Endothelial cell of umbilical vein (primary cell): Measurements from ENCODE around the gene ALKBH5. TPM values are rescaled to one million over a fixed set of nuclear protein-coding genes. Genes with fewer than 3 reads are reported as not detected.

Source experiments
- BruUV-seq: library from RNA; stranded (reverse); fragments of 400-500 nt; replicated peaks from 2 replicates; lab custom pipeline; 2021; lab: Mats Ljungman, UMichigan
- CTCF ChIA-PET: fragments of 300-600, 350-600 bp; sonication (Branson Sonifier 250); formaldehyde crosslinking; loops from one replicate; lab custom pipeline; 2021; ENCODE audit warnings: antibody characterized with exemption, inconsistent platforms; lab: Charles Lee
- POLR2A ChIA-PET: fragments of 300-600, 350-600 bp; sonication (Branson Sonifier 250); formaldehyde crosslinking; loops from one replicate; lab custom pipeline; 2021; ENCODE audit warnings: antibody characterized with exemption, inconsistent platforms; lab: Charles Lee
- DNase-seq: peaks from one replicate; pipeline ENCODE4 v3.0.0-alpha.2; 2011; ENCODE audit warnings: low read depth, low spot score
- FAIRE-seq: peaks from 2 replicates; lab custom pipeline; 2011; peaks lifted over from hg19 to GRCh38; lab: Jason Lieb, UNC
- H2AFZ ChIP-seq: 2 replicates; pipeline ENCODE4 v1.6.0; 2012; ENCODE audit warnings: low read depth, low read length, control low read depth, inconsistent platforms
- H3K27ac ChIP-seq: 2 replicates; pipeline ENCODE4 v1.5.1; 2011; ENCODE audit warnings: low read depth, mild to moderate bottlenecking, control low read depth, low read length, moderate library complexity; ENCODE audit not compliant: insufficient read depth
- H3K27me3 ChIP-seq, 2 experiments: 2 replicates each; pipeline versions ENCODE4 v1.6.0 to v1.6.1; 2011; ENCODE audit warnings: low read length in 2 of 2, mixed read lengths in 1 of 2; ENCODE audit not compliant: control insufficient read depth in 2 of 2, insufficient read depth in 2 of 2
- H3K36me3 ChIP-seq, 2 experiments: 2 replicates in 1 of 2; 3 replicates in 1 of 2; pipeline ENCODE4 v1.5.1; 2011; ENCODE audit warnings: low read length in 2 of 2, mild to moderate bottlenecking in 1 of 2, moderate library complexity in 1 of 2; ENCODE audit not compliant: control insufficient read depth in 2 of 2, insufficient read depth in 2 of 2; ENCODE audit errors: extremely low read depth in 1 of 2
- H3K4me1 ChIP-seq: 3 replicates; pipeline ENCODE4 v1.5.1; 2011; ENCODE audit warnings: mild to moderate bottlenecking, low read length; ENCODE audit not compliant: control insufficient read depth, insufficient read depth; ENCODE audit errors: extremely low read depth
- H3K4me2 ChIP-seq: 2 replicates; pipeline ENCODE4 v1.6.1; 2011; ENCODE audit warnings: low read length, control low read depth, mixed read lengths; ENCODE audit not compliant: insufficient read depth
- H3K4me3 ChIP-seq, 3 experiments: fragments of 200-600 bp in 1 of 3; sonication (generic), shearing (Covaris generic) in 1 of 3; replicated peaks in 1 of 3; 2 replicates each; pipeline ENCODE4 v1.5.1; 2011 to 2016; ENCODE audit warnings: control low read depth in 3 of 3, low read length in 3 of 3, mild to moderate bottlenecking in 2 of 3, inconsistent platforms in 1 of 3, low read depth in 1 of 3, moderate library complexity in 1 of 3; ENCODE audit not compliant: insufficient read depth in 1 of 3
- H3K79me2 ChIP-seq: 2 replicates; pipeline ENCODE4 v1.6.0; 2012; ENCODE audit warnings: low read length, inconsistent platforms; ENCODE audit not compliant: control insufficient read depth, insufficient read depth
- H3K9ac ChIP-seq: replicated peaks from 2 replicates; pipeline ENCODE3; 2011; ENCODE audit warnings: low read length, control low read depth; ENCODE audit not compliant: insufficient read depth; ENCODE audit errors: extremely low read depth
- H3K9me1 ChIP-seq: replicated peaks from 3 replicates; pipeline ENCODE4 v1.6.0; 2011; ENCODE audit warnings: mild to moderate bottlenecking, low read length; ENCODE audit not compliant: control insufficient read depth, insufficient read depth; ENCODE audit errors: extremely low read depth
- H3K9me3 ChIP-seq: replicated peaks from 2 replicates; pipeline ENCODE4 v1.5.1; 2012; ENCODE audit warnings: low read length, inconsistent platforms; ENCODE audit not compliant: control insufficient read depth, insufficient read depth
- H4K20me1 ChIP-seq: replicated peaks from 2 replicates; pipeline ENCODE3; 2011; ENCODE audit warnings: mild to moderate bottlenecking, low read length; ENCODE audit not compliant: control insufficient read depth, insufficient read depth; ENCODE audit errors: extremely low read depth
- CTCF ChIP-seq, 2 donors: IDR thresholded peaks; 1 replicate in 1 of 2; 2 replicates in 1 of 2; pipeline ENCODE4 v1.5.1; 2011; ENCODE audit warnings: low read length in 2 of 2, mild to moderate bottlenecking in 2 of 2, moderate library complexity in 2 of 2, control low read depth in 1 of 2, inconsistent platforms in 1 of 2, low read depth in 1 of 2; ENCODE audit not compliant: insufficient read depth in 1 of 2; ENCODE audit errors: extremely low read depth in 1 of 2
- EZH2 ChIP-seq: IDR thresholded peaks from 2 replicates; pipeline ENCODE4 v1.6.1; 2012; ENCODE audit warnings: borderline replicate concordance, low read depth, mild to moderate bottlenecking, moderate library complexity, low read length, inconsistent platforms; ENCODE audit not compliant: severe bottlenecking
- FOS ChIP-seq: IDR thresholded peaks from 2 replicates; pipeline ENCODE4 v1.6.1; 2011; ENCODE audit warnings: mild to moderate bottlenecking, low read length, moderate library complexity, borderline replicate concordance; ENCODE audit not compliant: insufficient read depth
- GATA2 ChIP-seq: IDR thresholded peaks from 2 replicates; pipeline ENCODE4 v1.7.0; 2011; ENCODE audit warnings: low read depth, mild to moderate bottlenecking, moderate library complexity, mixed read lengths, low read length; ENCODE audit not compliant: insufficient read length, insufficient read depth
- JUN ChIP-seq: IDR thresholded peaks from 2 replicates; pipeline ENCODE4 v1.6.1; 2011; ENCODE audit warnings: borderline replicate concordance, low read depth; ENCODE audit not compliant: insufficient read length, insufficient read depth
- MYC ChIP-seq: IDR thresholded peaks from one replicate; pipeline ENCODE4 v1.6.1; 2011; ENCODE audit warnings: mild to moderate bottlenecking, low read depth, low read length
- POLR2A ChIP-seq: IDR thresholded peaks from 2 replicates; pipeline ENCODE4 v1.6.1; 2012; ENCODE audit warnings: low read depth, mild to moderate bottlenecking, control low read depth, low read length
- POLR2AphosphoS5 ChIP-seq: IDR thresholded peaks from 2 replicates; pipeline ENCODE4 v1.6.1; 2012; ENCODE audit warnings: low read depth, mild to moderate bottlenecking, control low read depth, low read length, moderate library complexity; ENCODE audit not compliant: insufficient read depth
- dilution Hi-C: fragments of 300-500 bp; cut with MboI; formaldehyde crosslinking; loops from one replicate; pipeline ENCODE4 v1.15.0; 2019; ENCODE audit warnings: low sequenced_read_pairs; ENCODE audit not compliant: extremely low pct_ligation_motif_present
- intact Hi-C: fragments of 100-400 bp; cut with micrococcal nuclease; formaldehyde crosslinking; loops from one replicate; pipeline ENCODE4 v1.10.0; 2022
- polyA plus RNA-seq, 4 experiments: library from polyadenylated mRNA; depleted of rRNA in 3 of 4; stranded (reverse) in 3 of 4; unstranded in 1 of 4; fragments of >200 nt; gene quantifications; 2 replicates each; pipeline versions ENCODE4 v1.2.1 to v1.2.3, GENCODE V29; 2011 to 2012; ENCODE audit warnings: missing spikeins in 1 of 4
- total RNA-seq: library from RNA; stranded (reverse); gene quantifications from 2 replicates; pipeline ENCODE4 v1.2.3, GENCODE V29; 2021
- TF ChIP-seq, protein P1 (sequence below): IDR thresholded peaks from 2 replicates; pipeline ENCODE4 v1.6.1; 2011; ENCODE audit not compliant: insufficient read depth, insufficient read length

Gene ALKBH5
- total and polyA plus RNA-seq, 2 donors (not counting 3 experiments of a cell fraction or from before 2014, with no cell fraction given), result 55.3 to 71.0 TPM

GRCh38 chr17:18167421-18167820 is 16.2 kb upstream of the ALKBH5 start:
- Histone ChIP-seq H3K9me3 (no peaks in the 10 kb centered on the region), H3K79me2 (no peaks in the 10 kb centered on the region), H3K9ac (no peak overlapping the region), H2AFZ (no peak overlapping the region), H4K20me1 (no peaks in the 10 kb centered on the region), H3K36me3 (no peaks in the 10 kb centered on the region), H3K4me2 (no peak overlapping the region), H3K27ac (no peak overlapping the region), H3K27me3 (no peaks in the 10 kb centered on the region), H3K4me1 (no peaks in the 10 kb centered on the region), H3K9me1 (no peaks in the 10 kb centered on the region), H3K4me3 (no peak overlapping the region)
- DNase-seq (no peak), FAIRE-seq (no peak)
- dilution Hi-C loops, result no loop called here
- CTCF ChIA-PET, result interaction anchor here (0.9 kb wide), 1 partner anchor 20 kb away, joined by 3 read pairs; no protein-coding TSS in a partner anchor
- POLR2A ChIA-PET, result no interaction called here
- BruUV-seq, result no TSS peak
- intact Hi-C loops, result no loop called here
- TF ChIP-seq POLR2A, result no peak
- TF ChIP-seq CTCF (IDR thresholded peaks at IDR 0.05; ENCODE audit: extremely low read depth in 1 of 2, insufficient read depth in 1 of 2, low read depth in 1 of 2, low read length in 2 of 2), result no peak
- TF ChIP-seq FOS, result no peak
- TF ChIP-seq POLR2AphosphoS5, result no peak
- TF ChIP-seq EZH2, result no peak
- TF ChIP-seq JUN, result no peak
- TF ChIP-seq MYC, result no peak
- TF ChIP-seq, protein P1, sequence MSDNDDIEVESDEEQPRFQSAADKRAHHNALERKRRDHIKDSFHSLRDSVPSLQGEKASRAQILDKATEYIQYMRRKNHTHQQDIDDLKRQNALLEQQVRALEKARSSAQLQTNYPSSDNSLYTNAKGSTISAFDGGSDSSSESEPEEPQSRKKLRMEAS, result no peak
- no peak for TF ChIP-seq GATA2
